HepG2 (cell line): ENCODE data around the gene SKIDA1. TPM values are rescaled to one million over a fixed set of nuclear protein-coding genes. Genes with fewer than 3 reads are reported as not detected.
A peak's percentile ranks its signal among the peaks of the same experiment; 100 is the strongest.

Experiments used
- ATAC-seq: fragments of 200-7000 bp; cut with Tn5 transposase; 3 replicates; pipeline ENCODE4 v1.9.1; 2020; ENCODE audit warnings: mild to moderate bottlenecking, moderate library complexity
- Bru-seq: library from RNA; stranded (reverse); fragments of 400-500 nt; gene quantifications from one replicate; lab custom pipeline; 2021; lab: Mats Ljungman, UMichigan
- BruChase-seq, 2 experiments: library from RNA; stranded (reverse); fragments of 400-500 nt; gene quantifications; one replicate each; lab custom pipeline; 2021; lab: Mats Ljungman, UMichigan
- BruUV-seq: library from RNA; stranded (reverse); fragments of 400-500 nt; replicated peaks from 2 replicates; lab custom pipeline; 2021; lab: Mats Ljungman, UMichigan
- CTCF ChIA-PET: fragments of 300-600 bp; formaldehyde crosslinking; extraction: SDS; loops from one replicate; lab custom pipeline; 2021; ENCODE audit warnings: low total read pairs, inconsistent platforms, low intra/inter-chr PET ratio; lab: Yijun Ruan, JAX
- POLR2A ChIA-PET: fragments of 350-600 bp; sonication (Branson Sonifier 250); formaldehyde crosslinking; loops from one replicate; lab custom pipeline; 2020; ENCODE audit warnings: antibody characterized with exemption, inconsistent platforms; lab: Yijun Ruan, JAX
- DNase-seq: peaks from one replicate; pipeline ENCODE4 v3.0.0-alpha.2; 2015; ENCODE audit warnings: low spot score
- FAIRE-seq: peaks from 3 replicates; lab custom pipeline; 2011; peaks lifted over from hg19 to GRCh38; lab: Jason Lieb, UNC
- H2AFZ ChIP-seq: one replicate; pipeline ENCODE4 v1.6.1; 2011; ENCODE audit warnings: low read length, inconsistent platforms
- H3K27ac ChIP-seq: fragments of 300-600 bp; 3 replicates; pipeline ENCODE4 v1.8.0; 2011; ENCODE audit warnings: mixed run types, mild to moderate bottlenecking, mixed read lengths, low read length, inconsistent platforms; ENCODE audit not compliant: insufficient read depth; ENCODE audit errors: extremely low read length
- H3K27me3 ChIP-seq, 2 experiments: fragments of 200-600 bp in 1 of 2; 2 replicates in 1 of 2; 3 replicates in 1 of 2; pipeline versions ENCODE4 v1.6.0 to v1.8.0; 2011; ENCODE audit warnings: low read length in 2 of 2, mild to moderate bottlenecking in 2 of 2, moderate library complexity in 2 of 2, inconsistent platforms in 1 of 2; ENCODE audit not compliant: insufficient read depth in 2 of 2, control insufficient read depth in 1 of 2
- H3K36me3 ChIP-seq, 2 experiments: fragments of 200-600 bp in 1 of 2; replicated peaks in 1 of 2; 2 replicates in 1 of 2; 3 replicates in 1 of 2; pipeline versions ENCODE4 v1.5.1 to v1.8.0; 2011; ENCODE audit warnings: low read length in 2 of 2, inconsistent platforms in 1 of 2; ENCODE audit not compliant: insufficient read depth in 2 of 2, control insufficient read depth in 1 of 2
- H3K4me1 ChIP-seq: 2 replicates; pipeline ENCODE4 v1.5.1; 2012; ENCODE audit warnings: low read length, inconsistent platforms; ENCODE audit not compliant: insufficient read depth
- H3K4me2 ChIP-seq: 2 replicates; pipeline ENCODE4 v1.6.0; 2011; ENCODE audit warnings: low read depth, low read length, inconsistent platforms
- H3K4me3 ChIP-seq, 3 experiments: fragments of 200-600 bp in 1 of 3; sonication (generic), shearing (Covaris generic) in 1 of 3; replicated peaks in 1 of 3; 2 replicates each; pipeline ENCODE4 v1.5.1; 2011 to 2016; ENCODE audit warnings: low read length in 3 of 3, inconsistent platforms in 2 of 3, low read depth in 2 of 3, mild to moderate bottlenecking in 2 of 3, control low read depth in 1 of 3, mixed read lengths in 1 of 3; ENCODE audit not compliant: insufficient read depth in 1 of 3
- H3K79me2 ChIP-seq: one replicate; pipeline ENCODE4 v1.6.1; 2011; ENCODE audit warnings: low read length, inconsistent platforms; ENCODE audit not compliant: insufficient read depth
- H3K9ac ChIP-seq: 2 replicates; pipeline ENCODE4 v1.6.0; 2011; ENCODE audit warnings: mild to moderate bottlenecking, low read depth, low read length, inconsistent platforms; ENCODE audit not compliant: insufficient read depth
- H3K9me3 ChIP-seq: 2 replicates; pipeline ENCODE4 v1.5.1; 2012; ENCODE audit warnings: mild to moderate bottlenecking, low read length
- H4K20me1 ChIP-seq: 2 replicates; pipeline ENCODE4 v1.6.0; 2011; ENCODE audit warnings: inconsistent platforms, mild to moderate bottlenecking, low read length, moderate library complexity; ENCODE audit not compliant: insufficient read depth
- HCFC1 ChIP-seq: fragments of 150-350 bp; IDR thresholded peaks from 2 replicates; pipeline ENCODE4 v1.6.1; 2014; ENCODE audit warnings: low read depth, low read length
- PRMT3 ChIP-seq: sonication (generic); formaldehyde crosslinking; IDR thresholded peaks from 2 replicates; pipeline ENCODE4 v1.8.1; 2022; ENCODE audit warnings: low read depth, mild to moderate bottlenecking, moderate library complexity, missing genetic modification reagents, borderline replicate concordance
- STAT5B ChIP-seq: sonication (generic); formaldehyde crosslinking; IDR thresholded peaks from 2 replicates; pipeline ENCODE4 v1.4.0; 2020; ENCODE audit warnings: missing genetic modification reagents
- TGIF2 ChIP-seq: IDR thresholded peaks from 2 replicates; pipeline ENCODE4 v1.6.1; 2016; ENCODE audit warnings: control low read depth, missing compliant biosample characterization
- ZBTB4 ChIP-seq: sonication (generic); formaldehyde crosslinking; IDR thresholded peaks from 2 replicates; pipeline ENCODE4 v1.4.0; 2020; ENCODE audit warnings: missing genetic modification reagents, mild to moderate bottlenecking, borderline replicate concordance
- ZNF644 ChIP-seq: IDR thresholded peaks from 2 replicates; pipeline ENCODE4 v1.6.1; 2016; ENCODE audit warnings: low read depth
- ZNF7 ChIP-seq: IDR thresholded peaks from 2 replicates; pipeline ENCODE4 v1.6.1; 2016; ENCODE audit warnings: missing biosample characterization, missing genetic modification reagents
- WGBS: methylation state at CpG from one replicate; pipeline ENCODE4 v1.1.6; 2017; ENCODE audit warnings: low lambda C conversion rate; 5-methylcytosine and 5-hydroxymethylcytosine counted together
- in situ Hi-C: cut with HindIII; loops from 2 replicates; pipeline ENCODE4 v1.10.0; 2017; ENCODE audit warnings: low pct_unique_long_range_greater_than_20kb; ENCODE audit not compliant: extremely low pct_ligation_motif_present
- intact Hi-C: fragments of 100-400 bp; cut with micrococcal nuclease; formaldehyde crosslinking; loops from one replicate; pipeline ENCODE4 v1.10.0; 2022; ENCODE audit not compliant: unreplicated experiment
- long read RNA-seq, 2 experiments: library from RNA in 1 of 2; library from polyadenylated mRNA in 1 of 2; stranded (forward) in 1 of 2; unstranded in 1 of 2; transcript quantifications; one replicate each; pipeline ENCODE4 v2.0.0, GENCODE V29; 2019 to 2022
- polyA minus RNA-seq, 3 experiments: library from RNA; depleted of rRNA, polyadenylated mRNA; stranded (reverse); fragments of >200 nt; gene quantifications; 2 replicates each; pipeline ENCODE4 v1.2.3, GENCODE V29; 2011; ENCODE audit warnings: low replicate concordance in 1 of 3
- polyA plus RNA-seq, 8 experiments: library from polyadenylated mRNA; depleted of rRNA in 3 of 8; stranded (reverse) in 7 of 8; unstranded in 1 of 8; fragments of >200 nt; fragmentation: Illumina TruSeq in 4 of 8; extraction: Trizol in 4 of 8; gene quantifications; 2 replicates each; pipeline versions ENCODE4 v1.2.1 to v1.2.3, GENCODE V29; 2011 to 2016; ENCODE audit warnings: low read depth in 4 of 8, missing spikeins in 1 of 8, mixed read lengths in 1 of 8; ENCODE audit not compliant: insufficient read depth in 1 of 8
- total RNA-seq, 5 experiments: library from RNA; depleted of rRNA; stranded (reverse); fragments of >200 nt; fragmentation: Illumina TruSeq; extraction: Trizol; gene quantifications; 2 replicates each; pipeline ENCODE4 v1.2.3, GENCODE V29; 2016; ENCODE audit warnings: low read depth in 1 of 5
- TF ChIP-seq, protein P1 (sequence below): sonication (generic); formaldehyde crosslinking; IDR thresholded peaks from 2 replicates; pipeline ENCODE4 v1.4.0; 2020; ENCODE audit warnings: missing genetic modification reagents

Gene SKIDA1
- total RNA-seq (2016; rRNA removed; fragmentation: Illumina TruSeq; extraction: Trizol) (1.4 and 1.5 TPM in 2 replicates), polyA plus RNA-seq (2011; rRNA removed) (0.29 and 0.73 TPM in 2 replicates), polyA minus RNA-seq (2011; rRNA and poly(A)+ RNA removed; ENCODE audit: low replicate concordance) (0.12 and 0.28 TPM in 2 replicates), Bru-seq, nascent RNA (percentile 50 among the genes with signal in this experiment), BruChase-seq, experiment 1, labeled RNA remaining after a 6-hour chase (percentile 43 among the genes with signal in this experiment), BruChase-seq, experiment 2, labeled RNA remaining after a 2-hour chase (percentile 47 among the genes with signal in this experiment)
- 0.35 and 0.40 TPM in 2 replicates for total RNA-seq (2016; cell fraction: cytosol; rRNA removed; fragmentation: Illumina TruSeq; extraction: Trizol; ENCODE audit: low read depth)
- total RNA-seq (2016; cell fraction: insoluble cytoplasmic fraction; rRNA removed; fragmentation: Illumina TruSeq; extraction: Trizol), result 1.1 and 1.2 TPM in 2 replicates
- 1.1 TPM in 2 replicates for total RNA-seq (2016; cell fraction: membrane; rRNA removed; fragmentation: Illumina TruSeq; extraction: Trizol)
- total RNA-seq (2016; cell fraction: nucleus; rRNA removed; fragmentation: Illumina TruSeq; extraction: Trizol), result 1.4 TPM in 2 replicates
- polyA plus RNA-seq (2011; cell fraction: cytosol; rRNA removed), result 0.17 and 0.19 TPM in 2 replicates
- 0.45 and 0.59 TPM in 2 replicates for polyA plus RNA-seq (2011; cell fraction: nucleus; rRNA removed)
- polyA plus RNA-seq (2012), result 0.24 and 0.85 TPM in 2 replicates
- 0.11 and 0.58 TPM in 2 replicates for polyA plus RNA-seq (2016; cell fraction: cytosol; fragmentation: Illumina TruSeq; extraction: Trizol; ENCODE audit: low read depth)
- 0.67 and 0.78 TPM in 2 replicates for polyA plus RNA-seq (2016; cell fraction: insoluble cytoplasmic fraction; fragmentation: Illumina TruSeq; extraction: Trizol; ENCODE audit: low read depth)
- 0.33 and 0.58 TPM in 2 replicates for polyA plus RNA-seq (2016; cell fraction: membrane; fragmentation: Illumina TruSeq; extraction: Trizol; ENCODE audit: low read depth)
- polyA plus RNA-seq (2016; cell fraction: nucleus; fragmentation: Illumina TruSeq; extraction: Trizol; ENCODE audit: insufficient read depth, low read depth), result 2.7 and 2.8 TPM in 2 replicates
- polyA minus RNA-seq (2011; cell fraction: cytosol; rRNA and poly(A)+ RNA removed), result 0.49 and 0.88 TPM in 2 replicates
- 0.50 and 0.52 TPM in 2 replicates for polyA minus RNA-seq (2011; cell fraction: nucleus; rRNA and poly(A)+ RNA removed)
- long read RNA-seq, experiment 1, result 0 reads
- long read RNA-seq, experiment 2, full-length matches to known transcripts, result 1 of 1 reads
- long read RNA-seq, experiment 2, partial matches to known transcripts, result 0 of 1 reads
- long read RNA-seq, experiment 2, other reads (novel, unspliced or antisense), result 0 of 1 reads

GRCh38 chr10:21525367-21526187 lies at the start of gene SKIDA1:
SKIDA1 (minus strand) TSS chr10:21525682; CDS start chr10:21517822, 7,860 bp downstream.
- ChIA-PET CTCF (interaction anchor here (2.7 kb wide), 1 partner anchor 30 kb away, joined by 6 read pairs; no protein-coding TSS in a partner anchor), POLR2A (interaction anchor here (0.8 to 5.0 kb wide), 19 partner anchors 10 to 1157 kb away, joined by 3 to 294 read pairs (median 5); partner anchors contain the start of genes COMMD3 and DNAJC1)
- H3K4me1 ChIP-seq, result peaks cover 38% of the 10 kb centered on the region
- no peaks in the 10 kb centered on the region for H3K9me3 ChIP-seq
- H3K27me3 ChIP-seq, result no peaks in the 10 kb centered on the region
- H3K4me3 ChIP-seq, result peak within 1 kb of the TSS; percentile 51 to 79 (median 77)
- FAIRE-seq, result no peak
- in situ Hi-C loops (no loop called here), intact Hi-C loops (loop anchor here (1.0 to 2.0 kb wide), 2 partner anchors 9 to 29 kb away; partner anchors contain the start of gene MLLT10)
- peaks cover 34% of the 10 kb centered on the region for H3K79me2 ChIP-seq
- BruUV-seq, result no TSS peak
- H2AFZ ChIP-seq, result peak within 1 kb of the TSS; percentile 97
- H3K9ac ChIP-seq, result peak within 1 kb of the TSS; percentile 92
- WGBS, result 2% methylated on average over 30 of the region's 64 CpGs
- peak; percentile 92 for DNase-seq
- H4K20me1 ChIP-seq, result no peaks in the 10 kb centered on the region
- H3K4me2 ChIP-seq, result peak within 1 kb of the TSS; percentile 95
- H3K36me3 ChIP-seq, result no peaks in the 10 kb centered on the region
- ATAC-seq, result peak; percentile 74
- H3K27ac ChIP-seq, result peak within 1 kb of the TSS; percentile 95
- TF ChIP-seq ZNF644 (CRISPR knock-in tag), result 0 out of 2 replicates have a peak, but pooled peaks have one; percentile 6
- TF ChIP-seq, protein P1, sequence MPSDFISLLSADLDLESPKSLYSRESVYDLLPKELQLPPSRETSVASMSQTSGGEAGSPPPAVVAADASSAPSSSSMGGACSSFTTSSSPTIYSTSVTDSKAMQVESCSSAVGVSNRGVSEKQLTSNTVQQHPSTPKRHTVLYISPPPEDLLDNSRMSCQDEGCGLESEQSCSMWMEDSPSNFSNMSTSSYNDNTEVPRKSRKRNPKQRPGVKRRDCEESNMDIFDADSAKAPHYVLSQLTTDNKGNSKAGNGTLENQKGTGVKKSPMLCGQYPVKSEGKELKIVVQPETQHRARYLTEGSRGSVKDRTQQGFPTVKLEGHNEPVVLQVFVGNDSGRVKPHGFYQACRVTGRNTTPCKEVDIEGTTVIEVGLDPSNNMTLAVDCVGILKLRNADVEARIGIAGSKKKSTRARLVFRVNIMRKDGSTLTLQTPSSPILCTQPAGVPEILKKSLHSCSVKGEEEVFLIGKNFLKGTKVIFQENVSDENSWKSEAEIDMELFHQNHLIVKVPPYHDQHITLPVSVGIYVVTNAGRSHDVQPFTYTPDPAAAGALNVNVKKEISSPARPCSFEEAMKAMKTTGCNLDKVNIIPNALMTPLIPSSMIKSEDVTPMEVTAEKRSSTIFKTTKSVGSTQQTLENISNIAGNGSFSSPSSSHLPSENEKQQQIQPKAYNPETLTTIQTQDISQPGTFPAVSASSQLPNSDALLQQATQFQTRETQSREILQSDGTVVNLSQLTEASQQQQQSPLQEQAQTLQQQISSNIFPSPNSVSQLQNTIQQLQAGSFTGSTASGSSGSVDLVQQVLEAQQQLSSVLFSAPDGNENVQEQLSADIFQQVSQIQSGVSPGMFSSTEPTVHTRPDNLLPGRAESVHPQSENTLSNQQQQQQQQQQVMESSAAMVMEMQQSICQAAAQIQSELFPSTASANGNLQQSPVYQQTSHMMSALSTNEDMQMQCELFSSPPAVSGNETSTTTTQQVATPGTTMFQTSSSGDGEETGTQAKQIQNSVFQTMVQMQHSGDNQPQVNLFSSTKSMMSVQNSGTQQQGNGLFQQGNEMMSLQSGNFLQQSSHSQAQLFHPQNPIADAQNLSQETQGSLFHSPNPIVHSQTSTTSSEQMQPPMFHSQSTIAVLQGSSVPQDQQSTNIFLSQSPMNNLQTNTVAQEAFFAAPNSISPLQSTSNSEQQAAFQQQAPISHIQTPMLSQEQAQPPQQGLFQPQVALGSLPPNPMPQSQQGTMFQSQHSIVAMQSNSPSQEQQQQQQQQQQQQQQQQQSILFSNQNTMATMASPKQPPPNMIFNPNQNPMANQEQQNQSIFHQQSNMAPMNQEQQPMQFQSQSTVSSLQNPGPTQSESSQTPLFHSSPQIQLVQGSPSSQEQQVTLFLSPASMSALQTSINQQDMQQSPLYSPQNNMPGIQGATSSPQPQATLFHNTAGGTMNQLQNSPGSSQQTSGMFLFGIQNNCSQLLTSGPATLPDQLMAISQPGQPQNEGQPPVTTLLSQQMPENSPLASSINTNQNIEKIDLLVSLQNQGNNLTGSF (CRISPR knock-in tag), result peak; percentile 28; the same call in 1 of the 2 replicates
- TF ChIP-seq ZBTB4 (CRISPR knock-in tag), result peak; percentile 39; the same call in 1 of the 2 replicates
- no peak for TF ChIP-seq STAT5B (CRISPR knock-in tag)
- no peak for TF ChIP-seq HCFC1
- no peak for TF ChIP-seq PRMT3
- TF ChIP-seq ZNF7 (CRISPR knock-in tag), result peak; percentile 10; the same call in 1 of the 2 replicates
- 0 out of 2 replicates have a peak, but pooled peaks have one; percentile 16 for TF ChIP-seq TGIF2 (CRISPR knock-in tag)
